Neural progenitor cell (in vitro differentiated cells): ENCODE data around the gene PDE9A. TPM values are rescaled to one million over a fixed set of nuclear protein-coding genes. Genes with fewer than 3 reads are reported as not detected.
A peak's percentile ranks its signal among the peaks of the same experiment; 100 is the strongest.

Experiments used
- DNase-seq: peaks from one replicate; pipeline ENCODE4 v3.0.0-alpha.2; 2016; ENCODE audit warnings: low spot score
- H2AFZ ChIP-seq: fragments of 200-600 bp; sonication (generic); replicated peaks from 2 replicates; pipeline ENCODE4 v1.6.1; 2016; ENCODE audit warnings: antibody characterized with exemption
- H3F3A ChIP-seq: fragments of 200-600 bp; sonication (generic); 2 replicates; pipeline ENCODE4 v1.6.1; 2016; ENCODE audit warnings: antibody characterized with exemption, low read depth
- H3K27ac ChIP-seq: fragments of 200-600 bp; sonication (generic); 2 replicates; pipeline ENCODE4 v1.5.1; 2016; ENCODE audit warnings: mild to moderate bottlenecking
- H3K27me3 ChIP-seq: fragments of 200-600 bp; sonication (generic); 2 replicates; pipeline ENCODE4 v1.6.1; 2016; ENCODE audit warnings: mild to moderate bottlenecking, moderate library complexity
- H3K36me3 ChIP-seq: fragments of 200-600 bp; sonication (generic); 2 replicates; pipeline ENCODE4 v1.5.1; 2016
- H3K4me1 ChIP-seq: fragments of 200-600 bp; sonication (generic); 2 replicates; pipeline ENCODE4 v1.6.1; 2016; ENCODE audit warnings: mixed run types
- H3K4me2 ChIP-seq: fragments of 200-600 bp; sonication (generic); 2 replicates; pipeline ENCODE4 v1.6.1; 2016
- H3K4me3 ChIP-seq: fragments of 200-600 bp; sonication (generic); 2 replicates; pipeline ENCODE4 v1.5.1; 2016
- H3K79me2 ChIP-seq: fragments of 200-600 bp; sonication (generic); 2 replicates; pipeline ENCODE4 v1.6.1; 2016; ENCODE audit warnings: low read depth
- H3K9ac ChIP-seq: fragments of 200-600 bp; sonication (generic); 2 replicates; pipeline ENCODE4 v1.6.1; 2016
- H3K9me3 ChIP-seq: fragments of 200-600 bp; sonication (generic); 2 replicates; pipeline ENCODE4 v1.5.1; 2016; ENCODE audit warnings: low read depth
- H4K20me1 ChIP-seq: fragments of 200-600 bp; sonication (generic); 2 replicates; pipeline ENCODE4 v1.6.1; 2016; ENCODE audit warnings: low read depth
- H3K27ac Mint-ChIP-seq: 3 replicates; pipeline ENCODE4 v1.8.0; 2021; ENCODE audit warnings: mixed read lengths
- H3K27me3 Mint-ChIP-seq: 2 replicates; pipeline ENCODE4 v1.8.0; 2022; ENCODE audit warnings: low read depth, mild to moderate bottlenecking, inconsistent platforms, moderate library complexity, mixed read lengths; ENCODE audit not compliant: insufficient read depth
- H3K36me3 Mint-ChIP-seq: 3 replicates; pipeline ENCODE4 v1.8.0; 2021; ENCODE audit warnings: mixed read lengths
- H3K4me1 Mint-ChIP-seq: 3 replicates; pipeline ENCODE4 v1.8.0; 2021; ENCODE audit warnings: mixed read lengths
- H3K4me3 Mint-ChIP-seq: 3 replicates; pipeline ENCODE4 v1.8.0; 2021; ENCODE audit warnings: mild to moderate bottlenecking, moderate library complexity, mixed read lengths
- H3K9me3 Mint-ChIP-seq: 3 replicates; pipeline ENCODE4 v1.8.0; 2020; ENCODE audit warnings: mixed read lengths
- EZH2 ChIP-seq: fragments of 200-600 bp; sonication (generic); IDR thresholded peaks from 2 replicates; pipeline ENCODE4 v1.6.1; 2017; ENCODE audit warnings: antibody characterized with exemption, mild to moderate bottlenecking, moderate library complexity
- EZH2phosphoT487 ChIP-seq: fragments of 200-600 bp; sonication (generic); IDR thresholded peaks from 2 replicates; pipeline ENCODE4 v1.6.1; 2017; ENCODE audit warnings: antibody characterized with exemption
- total RNA-seq: library from RNA; depleted of rRNA; stranded (reverse); fragments of >200 nt; gene quantifications from 2 replicates; pipeline ENCODE4 v1.2.3, GENCODE V29; 2015; ENCODE audit warnings: low replicate concordance
- TF ChIP-seq, protein P1 (sequence below): fragments of 200-600 bp; sonication (generic); IDR thresholded peaks from 2 replicates; pipeline ENCODE4 v1.5.1; 2017; ENCODE audit warnings: antibody characterized with exemption, mild to moderate bottlenecking

Gene PDE9A
- total RNA-seq, 1 donor from 2014 or later = 41.0 TPM

GRCh38 chr21:42737951-42738590 is 84.7 kb downstream of the PDE9A start:
- H3K27ac ChIP-seq = peak overlapping the region; percentile 20
- no peak for DNase-seq
- Mint-ChIP-seq H3K4me3 (no peak overlapping the region), H3K4me1 (peaks cover 27% of the 10 kb centered on the region), H3K27me3 (no peaks in the 10 kb centered on the region), H3K27ac (peak overlapping the region; percentile 91), H3K36me3 (peaks cover 16% of the 10 kb centered on the region), H3K9me3 (no peaks in the 10 kb centered on the region)
- H3K9ac ChIP-seq = no peak overlapping the region
- H3K4me3 ChIP-seq = no peak overlapping the region
- no peaks in the 10 kb centered on the region for H4K20me1 ChIP-seq
- H3K79me2 ChIP-seq = no peaks in the 10 kb centered on the region
- no peaks in the 10 kb centered on the region for H3K9me3 ChIP-seq
- no peaks in the 10 kb centered on the region for H3F3A ChIP-seq
- no peaks in the 10 kb centered on the region for H3K27me3 ChIP-seq
- no peak overlapping the region for H2AFZ ChIP-seq
- no peak for TF ChIP-seq EZH2
- TF ChIP-seq, protein P1, sequence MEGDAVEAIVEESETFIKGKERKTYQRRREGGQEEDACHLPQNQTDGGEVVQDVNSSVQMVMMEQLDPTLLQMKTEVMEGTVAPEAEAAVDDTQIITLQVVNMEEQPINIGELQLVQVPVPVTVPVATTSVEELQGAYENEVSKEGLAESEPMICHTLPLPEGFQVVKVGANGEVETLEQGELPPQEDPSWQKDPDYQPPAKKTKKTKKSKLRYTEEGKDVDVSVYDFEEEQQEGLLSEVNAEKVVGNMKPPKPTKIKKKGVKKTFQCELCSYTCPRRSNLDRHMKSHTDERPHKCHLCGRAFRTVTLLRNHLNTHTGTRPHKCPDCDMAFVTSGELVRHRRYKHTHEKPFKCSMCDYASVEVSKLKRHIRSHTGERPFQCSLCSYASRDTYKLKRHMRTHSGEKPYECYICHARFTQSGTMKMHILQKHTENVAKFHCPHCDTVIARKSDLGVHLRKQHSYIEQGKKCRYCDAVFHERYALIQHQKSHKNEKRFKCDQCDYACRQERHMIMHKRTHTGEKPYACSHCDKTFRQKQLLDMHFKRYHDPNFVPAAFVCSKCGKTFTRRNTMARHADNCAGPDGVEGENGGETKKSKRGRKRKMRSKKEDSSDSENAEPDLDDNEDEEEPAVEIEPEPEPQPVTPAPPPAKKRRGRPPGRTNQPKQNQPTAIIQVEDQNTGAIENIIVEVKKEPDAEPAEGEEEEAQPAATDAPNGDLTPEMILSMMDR = no peak
- no peak for TF ChIP-seq EZH2phosphoT487
- no peak overlapping the region for H3K4me2 ChIP-seq
- H3K4me1 ChIP-seq = no peaks in the 10 kb centered on the region
- no peaks in the 10 kb centered on the region for H3K36me3 ChIP-seq

DNA sequence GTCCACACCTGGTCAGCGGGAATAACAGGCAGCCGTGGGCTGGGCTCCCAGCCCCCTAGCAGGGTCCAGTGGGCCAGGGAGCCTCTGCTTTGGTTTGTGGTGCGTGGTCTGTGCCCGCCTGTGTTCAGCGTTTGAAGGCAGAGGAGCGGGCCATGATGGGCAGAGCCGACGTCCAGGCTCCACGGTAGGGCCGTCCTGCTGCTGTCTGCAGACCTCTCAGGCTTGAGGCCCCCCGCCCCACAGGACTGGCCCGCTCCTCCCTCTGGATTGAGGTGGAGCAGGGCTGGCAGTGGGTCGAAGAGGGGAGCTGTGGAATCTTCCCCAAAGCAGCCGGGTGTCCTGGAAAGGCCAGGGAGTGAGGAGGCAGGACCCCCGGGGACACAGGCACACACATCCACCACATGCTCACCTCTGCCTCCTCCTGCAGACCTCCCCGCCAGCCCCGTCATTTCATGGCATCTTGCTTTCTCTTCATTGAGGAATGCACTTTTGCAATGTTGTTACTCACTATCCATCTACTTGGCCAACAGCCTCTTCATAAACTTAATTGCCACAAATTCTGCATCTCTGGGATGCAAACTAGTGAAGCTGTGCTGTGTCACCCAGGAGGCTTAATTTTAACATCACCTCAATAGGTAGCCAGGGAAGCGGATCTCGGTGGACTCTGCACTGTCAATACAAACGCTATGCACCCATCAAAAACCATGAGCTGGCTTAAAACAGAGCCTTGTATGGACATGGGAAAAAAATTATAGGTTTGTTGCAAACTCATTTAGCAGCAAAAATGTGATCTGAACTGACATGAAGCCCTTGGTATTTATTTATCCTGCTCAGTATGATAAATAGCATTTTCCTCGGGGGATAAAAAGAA is 85.9 kb downstream of the PDE9A start:
- TF ChIP-seq, protein P1 = no peak
- TF ChIP-seq EZH2 = no peak
- no peak for TF ChIP-seq EZH2phosphoT487
- no peak for DNase-seq
- peaks cover 9% of the 10 kb centered on the region for H3K36me3 Mint-ChIP-seq

GRCh38 chr21:42740405-42740909 is 87.0 kb downstream of the PDE9A start:
- no peaks in the 10 kb centered on the region for H3K9me3 ChIP-seq

More for the DNA sequence above, 85.9 kb downstream of the PDE9A start:
- Mint-ChIP-seq H3K27me3 (no peaks in the 10 kb centered on the region), H3K4me1 (peaks cover 17% of the 10 kb centered on the region), H3K9me3 (no peaks in the 10 kb centered on the region), H3K4me3 (no peak overlapping the region), H3K27ac (peak overlapping the region; percentile 43)
- H3K27ac ChIP-seq = no peak overlapping the region
- H3K4me3 ChIP-seq = no peak overlapping the region
- H3K9me3 ChIP-seq = no peaks in the 10 kb centered on the region
- no peaks in the 10 kb centered on the region for H3K27me3 ChIP-seq
- no peak overlapping the region for H3K4me2 ChIP-seq
- no peak overlapping the region for H3K9ac ChIP-seq
- no peaks in the 10 kb centered on the region for H4K20me1 ChIP-seq
- H3K4me1 ChIP-seq = no peaks in the 10 kb centered on the region
- H3K79me2 ChIP-seq = no peaks in the 10 kb centered on the region
- H2AFZ ChIP-seq = no peak overlapping the region
- no peaks in the 10 kb centered on the region for H3K36me3 ChIP-seq
- H3F3A ChIP-seq = no peaks in the 10 kb centered on the region

More at GRCh38 chr21:42740405-42740909, 87.0 kb downstream of the PDE9A start:
- Histone ChIP-seq H3K27ac (no peak overlapping the region), H3K9ac (no peak overlapping the region), H2AFZ (no peak overlapping the region), H4K20me1 (no peaks in the 10 kb centered on the region), H3K4me1 (no peaks in the 10 kb centered on the region), H3K4me3 (no peak overlapping the region), H3K4me2 (no peak overlapping the region), H3K27me3 (no peaks in the 10 kb centered on the region), H3K36me3 (no peaks in the 10 kb centered on the region), H3K79me2 (no peaks in the 10 kb centered on the region), H3F3A (no peaks in the 10 kb centered on the region)
- no peak overlapping the region for H3K27ac Mint-ChIP-seq
- H3K9me3 Mint-ChIP-seq = no peaks in the 10 kb centered on the region
- DNase-seq = no peak
- H3K27me3 Mint-ChIP-seq = peaks cover 2% of the 10 kb centered on the region
- TF ChIP-seq, protein P1 = no peak
- TF ChIP-seq EZH2phosphoT487 (no peak), EZH2 (no peak)
- H3K4me1 Mint-ChIP-seq = peaks cover 17% of the 10 kb centered on the region
- no peak overlapping the region for H3K4me3 Mint-ChIP-seq
- peaks cover 6% of the 10 kb centered on the region for H3K36me3 Mint-ChIP-seq
